GM11168 (cell line): ENCODE data around the gene NOTCH1.

Experiments
- in situ Hi-C: fragments of 300-500 bp; cut with MboI; formaldehyde crosslinking; loops from one replicate; pipeline ENCODE4 v1.12.0; 2022; ENCODE audit warnings: low sequenced_read_pairs; ENCODE audit not compliant: unreplicated experiment

Gene NOTCH1

GRCh38 chr9:136522314-136523237 lies 23.3 kb downstream of the NOTCH1 start:
- in situ Hi-C loops: no loop called here

- in situ Hi-C loops: no loop called here
Observed at GRCh38 chr9:136521537-136521936, 24.3 kb downstream of the NOTCH1 start.

- in situ Hi-C loops: no loop called here
Observed at GRCh38 chr9:136520053-136520540, 25.8 kb downstream of the NOTCH1 start.

GRCh38 chr9:136519263-136520052 lies 26.4 kb downstream of the NOTCH1 start:
- in situ Hi-C loops: no loop called here

- in situ Hi-C loops: no loop called here
Observed at GRCh38 chr9:136518623-136519022, 27.2 kb downstream of the NOTCH1 start.

DNA sequence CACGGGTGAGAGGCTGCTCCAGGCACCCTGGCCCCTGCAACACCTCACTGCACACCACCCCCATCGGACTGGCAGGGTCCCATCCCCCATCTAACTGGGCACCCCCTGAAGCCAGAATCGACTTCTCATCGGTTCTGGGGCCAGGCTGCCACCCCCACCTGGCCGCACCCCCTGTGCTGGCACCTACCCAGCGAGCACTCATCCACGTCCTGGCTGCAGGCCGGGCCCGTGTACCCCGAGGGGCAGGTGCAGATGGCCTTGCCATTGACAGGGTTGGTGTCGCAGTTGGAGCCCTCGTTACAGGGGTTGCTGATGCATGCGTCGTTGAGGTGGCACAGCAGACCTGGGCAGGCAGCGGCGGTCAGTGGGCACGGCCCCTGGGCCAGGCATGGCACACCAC lies 27.9 kb downstream of the NOTCH1 start:
- in situ Hi-C loops: no loop called here

GRCh38 chr9:136517012-136517743 lies 28.7 kb downstream of the NOTCH1 start:
- in situ Hi-C loops: no loop called here

GRCh38 chr9:136516191-136516654 lies 29.6 kb downstream of the NOTCH1 start:
- in situ Hi-C loops: no loop called here

GRCh38 chr9:136515276-136515675 lies 30.6 kb downstream of the NOTCH1 start:
- in situ Hi-C loops: no loop called here

GRCh38 chr9:136514022-136514714 lies 31.7 kb downstream of the NOTCH1 start:
- in situ Hi-C loops: no loop called here

- in situ Hi-C loops: no loop called here
Observed at GRCh38 chr9:136513191-136513590, 32.7 kb downstream of the NOTCH1 start.

DNA sequence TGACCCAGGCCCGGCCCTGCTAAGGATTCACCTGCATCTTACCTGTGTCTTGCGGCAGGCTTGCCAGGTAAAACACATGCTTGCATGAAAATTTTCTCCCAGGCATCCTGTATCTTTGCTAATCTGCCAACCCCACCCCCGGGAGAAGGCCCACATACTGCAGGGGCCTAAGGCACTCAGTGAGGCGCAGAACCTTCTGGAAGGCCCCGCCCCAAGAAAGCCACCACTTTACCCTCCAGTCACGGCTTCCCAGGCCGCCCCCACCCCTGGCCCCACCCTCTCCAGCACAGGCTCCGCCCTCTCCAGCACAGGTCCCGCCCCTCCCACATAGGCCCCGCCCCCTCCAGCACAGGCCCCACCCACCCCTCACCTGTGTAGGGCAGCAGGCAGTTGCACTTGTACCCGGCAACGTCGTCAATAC lies 33.2 kb downstream of the NOTCH1 start:
- in situ Hi-C loops: no loop called here

- in situ Hi-C loops: no loop called here
Observed at GRCh38 chr9:136511670-136512592, 33.9 kb downstream of the NOTCH1 start.

DNA sequence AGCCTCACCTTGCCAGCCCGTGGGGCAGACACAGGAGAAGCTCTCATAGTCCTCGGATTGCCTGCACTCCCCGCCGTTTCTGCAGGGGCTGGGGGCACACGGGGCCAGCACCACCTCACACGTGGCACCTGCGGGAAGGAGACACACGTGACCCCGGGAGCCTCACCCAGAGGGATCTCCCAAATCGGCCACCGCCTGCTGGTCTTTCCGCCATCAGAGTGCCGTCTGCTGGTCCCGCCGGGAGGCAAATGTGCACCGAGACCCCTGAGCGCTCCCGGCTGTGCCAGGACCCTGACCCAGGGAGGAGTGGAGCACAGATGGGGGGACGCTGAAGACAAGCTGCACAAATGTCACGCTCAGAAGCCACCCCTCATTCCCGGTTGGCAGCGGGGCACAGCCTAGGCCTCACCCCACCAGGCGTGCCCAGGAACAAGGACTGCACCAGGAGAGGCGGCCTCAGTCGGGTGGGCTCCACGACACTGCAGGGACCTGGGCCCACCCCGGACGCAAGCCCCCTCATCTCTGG lies 34.6 kb downstream of the NOTCH1 start:
- in situ Hi-C loops: no loop called here

DNA sequence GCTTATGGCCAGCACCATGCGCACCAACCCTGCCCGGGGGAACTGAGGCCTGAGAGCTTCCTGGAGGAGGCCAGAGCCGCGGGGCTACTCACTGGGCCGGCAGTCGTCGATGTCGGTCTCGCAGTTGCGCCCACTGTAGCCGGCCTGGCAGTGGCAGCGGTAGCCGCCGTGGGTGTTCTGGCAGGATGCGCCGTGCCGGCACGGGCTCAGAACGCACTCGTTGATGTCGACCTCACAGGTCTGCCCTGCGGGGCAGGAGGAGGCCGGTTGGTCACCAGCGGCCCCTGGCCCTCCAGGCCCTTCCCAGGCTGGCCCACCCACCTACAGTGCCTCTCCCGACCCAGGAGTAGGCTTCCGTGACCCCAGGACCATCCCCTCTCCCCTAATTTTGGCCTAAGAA lies 35.3 kb downstream of the NOTCH1 start:
- in situ Hi-C loops: no loop called here

GRCh38 chr9:136509549-136509948 lies 36.3 kb downstream of the NOTCH1 start:
- in situ Hi-C loops: no loop called here

GRCh38 chr9:136508729-136509500 lies 36.9 kb downstream of the NOTCH1 start:
- in situ Hi-C loops: no loop called here

DNA sequence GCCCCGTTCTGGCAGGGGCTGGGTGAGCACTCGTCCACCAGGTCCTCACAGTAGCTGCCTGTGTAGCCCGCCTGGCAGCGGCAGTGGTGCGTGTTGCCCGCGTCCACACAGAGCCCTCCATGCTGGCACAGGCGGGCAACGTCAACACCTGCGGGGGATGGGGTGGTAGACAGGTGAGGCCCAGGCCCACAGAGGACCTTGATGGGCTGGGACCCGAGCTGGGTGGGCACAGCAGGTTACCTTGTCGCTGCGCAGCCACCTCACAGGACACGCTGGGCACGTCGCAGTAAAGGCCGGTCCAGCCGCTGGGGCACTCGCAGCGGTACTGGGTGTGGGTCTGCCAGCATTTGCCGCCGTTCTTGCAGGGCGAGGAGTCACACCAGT lies 37.9 kb downstream of the NOTCH1 start:
- in situ Hi-C loops: no loop called here
